Pulmonary artery endothelial cell (primary cell): ENCODE measurements around the gene GXYLT1. TPM values are rescaled to one million over a fixed set of nuclear protein-coding genes. Genes with fewer than 3 reads are reported as not detected.
"Not testable (repeated sequence)": the region's sequence is repeated elsewhere in the genome, so short reads cannot be mapped to it uniquely, and the experiment has no call there.

Experiments
- DNase-seq: peaks from one replicate; pipeline ENCODE4 v3.0.0-alpha.2; 2011; ENCODE audit warnings: low read depth, low spot score
- total RNA-seq: library from RNA; depleted of rRNA; stranded (reverse); fragments of >200 nt; gene quantifications from 2 replicates; pipeline ENCODE4 v1.2.3, GENCODE V29; 2014

Gene GXYLT1
- total RNA-seq, 1 donor from 2014 or later = 21.0 TPM

GRCh38 chr12:42097971-42098370 lies 46.7 kb downstream of the GXYLT1 start:
- no peak for DNase-seq

- DNase-seq = no peak
Measured at GRCh38 chr12:42094277-42094676, 50.4 kb downstream of the GXYLT1 start.

GRCh38 chr12:42091769-42092168 lies 52.9 kb downstream of the GXYLT1 start:
- DNase-seq = no peak

- no peak for DNase-seq
Measured at GRCh38 chr12:42090899-42091298, 53.8 kb downstream of the GXYLT1 start.

- no peak for DNase-seq
Measured at GRCh38 chr12:42086031-42086430, 58.6 kb downstream of the GXYLT1 start.

- no peak for DNase-seq
Measured at GRCh38 chr12:42085594-42085993, 59.1 kb downstream of the GXYLT1 start.

- no peak for DNase-seq
Measured at GRCh38 chr12:42084522-42084921, 60.2 kb downstream of the GXYLT1 start.

GRCh38 chr12:42076976-42077375 lies 67.7 kb downstream of the GXYLT1 start:
- DNase-seq = no peak

GRCh38 chr12:42070036-42070435 lies 74.6 kb downstream of the GXYLT1 start:
- no peak for DNase-seq

- no peak for DNase-seq
Measured at GRCh38 chr12:42059127-42059526, 85.5 kb downstream of the GXYLT1 start.

- no peak for DNase-seq
Measured at GRCh38 chr12:42056130-42056529, 88.5 kb downstream of the GXYLT1 start.

GRCh38 chr12:42053456-42053855 lies 91.2 kb downstream of the GXYLT1 start:
- DNase-seq = no peak

- not testable (repeated sequence) for DNase-seq
Measured at GRCh38 chr12:42048980-42049379, 95.7 kb downstream of the GXYLT1 start.

- no peak for DNase-seq
Measured at GRCh38 chr12:42039577-42039976, 105.1 kb downstream of the GXYLT1 start.

- no peak for DNase-seq
Measured at GRCh38 chr12:42039176-42039575, 105.5 kb downstream of the GXYLT1 start.

GRCh38 chr12:42031847-42032564 lies 112.7 kb downstream of the GXYLT1 start:
- DNase-seq = no peak

Other genes with a start within 250 kb of the GXYLT1 start
- gene YAF2, start 93.4 kb upstream of the GXYLT1 start, total RNA-seq = 11.1 and 12.8 TPM in 2 replicates
- gene ZCRB1, start 181.2 kb upstream of the GXYLT1 start, total RNA-seq = 25.9 and 26.5 TPM in 2 replicates
- gene PPHLN1, start 181.3 kb upstream of the GXYLT1 start, total RNA-seq = 72.9 and 75.6 TPM in 2 replicates